K562 (cell line): ENCODE results near the gene NDUFS8. TPM values are rescaled to one million over a fixed set of nuclear protein-coding genes. Genes with fewer than 3 reads are reported as not detected.
A peak's percentile ranks its signal among the peaks of the same experiment; 100 is the strongest.

Experiments used
- ATAC-seq: fragments of 200-7000 bp; cut with Tn5 transposase; 3 replicates; pipeline ENCODE4 v1.9.1; 2020; ENCODE audit warnings: moderate library complexity
- BruUV-seq: library from RNA; stranded (reverse); fragments of 400-500 nt; replicated peaks from 2 replicates; lab custom pipeline; 2021; lab: Mats Ljungman, UMichigan
- CTCF ChIA-PET: fragments of 300-600 bp; formaldehyde crosslinking; extraction: SDS; loops from one replicate; lab custom pipeline; 2021; ENCODE audit warnings: low intra/inter-chr PET ratio; lab: Yijun Ruan, JAX
- POLR2A ChIA-PET: fragments of 300-600, 350-650 bp; sonication (Branson Sonifier 250); formaldehyde crosslinking; extraction: SDS; loops from one replicate; lab custom pipeline; 2021; ENCODE audit warnings: antibody characterized with exemption, inconsistent platforms; lab: Yijun Ruan, JAX
- DNase-seq, 4 experiments: peaks; one replicate each; pipeline versions ENCODE4 v3.0.0 to v3.0.0-alpha.2; 2011 to 2018; ENCODE audit warnings: low spot score in 3 of 4, mixed read lengths in 3 of 4; ENCODE audit errors: extremely low read depth in 1 of 4
- FAIRE-seq: peaks from 2 replicates; lab custom pipeline; 2011; peaks lifted over from hg19 to GRCh38; lab: Jason Lieb, UNC
- H2AFZ ChIP-seq: 2 replicates; pipeline ENCODE4 v1.6.0; 2011; ENCODE audit warnings: low read depth, low read length, control low read depth, inconsistent platforms
- H3K27ac ChIP-seq: fragments of 200-600 bp; 3 replicates; pipeline ENCODE4 v1.8.0; 2011; ENCODE audit warnings: low read depth, mild to moderate bottlenecking, control low read depth, inconsistent platforms, low read length, moderate library complexity, mixed read lengths; ENCODE audit errors: extremely low read depth
- H3K27me3 ChIP-seq, 2 experiments: fragments of 300-600 bp in 1 of 2; 2 replicates in 1 of 2; 3 replicates in 1 of 2; pipeline versions ENCODE4 v1.6.0 to v1.8.0; 2011; ENCODE audit warnings: inconsistent platforms in 2 of 2, low read length in 2 of 2, mild to moderate bottlenecking in 1 of 2, mixed read lengths in 1 of 2, moderate library complexity in 1 of 2; ENCODE audit not compliant: control insufficient read depth in 2 of 2, insufficient read depth in 2 of 2
- H3K36me3 ChIP-seq: fragments of 300-600 bp; 3 replicates; pipeline ENCODE4 v1.8.0; 2011; ENCODE audit warnings: mild to moderate bottlenecking, low read length, inconsistent platforms; ENCODE audit not compliant: control insufficient read depth, insufficient read depth
- H3K4me1 ChIP-seq, 2 experiments: fragments of 200-600 bp in 1 of 2; replicated peaks in 1 of 2; 2 replicates in 1 of 2; 3 replicates in 1 of 2; pipeline versions ENCODE4 v1.5.1 to v1.8.0; 2011; ENCODE audit warnings: inconsistent platforms in 2 of 2, low read length in 2 of 2, mild to moderate bottlenecking in 1 of 2, mixed read lengths in 1 of 2, moderate library complexity in 1 of 2; ENCODE audit not compliant: control insufficient read depth in 2 of 2, insufficient read depth in 2 of 2
- H3K4me2 ChIP-seq: 2 replicates; pipeline ENCODE4 v1.6.1; 2011; ENCODE audit warnings: low read length, control low read depth, inconsistent platforms, mixed read lengths; ENCODE audit not compliant: insufficient read depth
- H3K4me3 ChIP-seq: fragments of 200-600 bp; sonication (generic), shearing (Covaris generic); 2 replicates; pipeline ENCODE4 v1.5.1; 2016; ENCODE audit warnings: control low read depth, inconsistent platforms
- H3K79me2 ChIP-seq: fragments of 200-600 bp; 3 replicates; pipeline ENCODE4 v1.8.0; 2011; ENCODE audit warnings: low read length, inconsistent platforms; ENCODE audit not compliant: control insufficient read depth, insufficient read depth
- H3K9ac ChIP-seq, 2 experiments: 2 replicates each; pipeline versions ENCODE4 v1.6.0 to v1.6.1; 2011; ENCODE audit warnings: low read depth in 2 of 2, low read length in 2 of 2, control low read depth in 1 of 2, inconsistent platforms in 1 of 2, mild to moderate bottlenecking in 1 of 2, mixed read lengths in 1 of 2; ENCODE audit not compliant: insufficient read depth in 1 of 2
- H3K9me1 ChIP-seq: one replicate; pipeline ENCODE4 v1.6.0; 2011; ENCODE audit warnings: inconsistent platforms, mild to moderate bottlenecking, low read length, moderate library complexity; ENCODE audit not compliant: control insufficient read depth, insufficient read depth
- H3K9me3 ChIP-seq: replicated peaks from 2 replicates; pipeline ENCODE4 v1.5.1; 2011; ENCODE audit warnings: low read depth, low read length, inconsistent platforms; ENCODE audit not compliant: control insufficient read depth, insufficient read depth
- H4K20me1 ChIP-seq: replicated peaks from 2 replicates; pipeline ENCODE4 v1.6.1; 2011; ENCODE audit warnings: low read length, inconsistent platforms, mixed read lengths; ENCODE audit not compliant: control insufficient read depth, insufficient read depth
- CCAR2 ChIP-seq: fragments of 200-400 bp; formaldehyde crosslinking; IDR thresholded peaks from 2 replicates; pipeline ENCODE4 v1.6.1; 2017; ENCODE audit warnings: mild to moderate bottlenecking, low read depth, low read length
- ZKSCAN1 ChIP-seq: fragments of 150-350 bp; IDR thresholded peaks from 2 replicates; pipeline ENCODE4 v1.6.1; 2016; ENCODE audit warnings: low read depth, low read length
- WGBS: fragments of 100-300 bp; shearing (Covaris generic); methylation state at CpG from one replicate; pipeline ENCODE4 v1.1.6; 2016; ENCODE audit warnings: low coverage, mixed read lengths; ENCODE audit not compliant: insufficient coverage; ENCODE audit errors: missing lambda C conversion rate; 5-methylcytosine and 5-hydroxymethylcytosine counted together
- in situ Hi-C: fragments of 300-500 bp; cut with MboI; formaldehyde crosslinking; loops from 4 replicates; pipeline ENCODE4 v1.15.0; 2018; ENCODE audit warnings: inconsistent platforms, mixed read lengths
- intact Hi-C: fragments of 100-400 bp; cut with micrococcal nuclease; formaldehyde crosslinking; loops from 2 replicates; pipeline ENCODE4 v1.14.2; 2022
- polyA plus RNA-seq, 8 experiments: library from polyadenylated mRNA; depleted of rRNA in 4 of 8; stranded (reverse) in 5 of 8; unstranded in 3 of 8; fragments of >200 nt; fragmentation: Nextera tagmentation in 2 of 8; fragmentation: Illumina TruSeq in 1 of 8; extraction: Ambion mirVana in 2 of 8; extraction: Trizol in 1 of 8; gene quantifications; 2 replicates each; pipeline versions ENCODE4 v1.2.1 to v1.2.3, GENCODE V29; 2011 to 2014; ENCODE audit warnings: inconsistent platforms in 1 of 8, missing spikeins in 1 of 8
- total RNA-seq, 7 experiments: library from RNA; depleted of rRNA in 6 of 7; stranded (reverse); fragments of >200 nt in 6 of 7; fragmentation: Illumina TruSeq in 2 of 7; extraction: Trizol in 2 of 7; gene quantifications; 2 replicates each; pipeline versions ENCODE4 v1.2.1 to v1.2.3, GENCODE V29; 2011 to 2021; ENCODE audit warnings: low replicate concordance in 1 of 7
- TF ChIP-seq, protein P1 (sequence below): conservative IDR thresholded peaks from 2 replicates; pipeline ENCODE4 v1.6.1; 2011; ENCODE audit warnings: low read depth, mild to moderate bottlenecking, low read length; ENCODE audit not compliant: control insufficient read depth

The NDUFS8 gene
- total and polyA plus RNA-seq, 9 of the 15 experiments (the other 6 are each of a cell fraction or from before 2014, with no cell fraction given), result 36.5 to 351 (median 101) TPM

DNA sequence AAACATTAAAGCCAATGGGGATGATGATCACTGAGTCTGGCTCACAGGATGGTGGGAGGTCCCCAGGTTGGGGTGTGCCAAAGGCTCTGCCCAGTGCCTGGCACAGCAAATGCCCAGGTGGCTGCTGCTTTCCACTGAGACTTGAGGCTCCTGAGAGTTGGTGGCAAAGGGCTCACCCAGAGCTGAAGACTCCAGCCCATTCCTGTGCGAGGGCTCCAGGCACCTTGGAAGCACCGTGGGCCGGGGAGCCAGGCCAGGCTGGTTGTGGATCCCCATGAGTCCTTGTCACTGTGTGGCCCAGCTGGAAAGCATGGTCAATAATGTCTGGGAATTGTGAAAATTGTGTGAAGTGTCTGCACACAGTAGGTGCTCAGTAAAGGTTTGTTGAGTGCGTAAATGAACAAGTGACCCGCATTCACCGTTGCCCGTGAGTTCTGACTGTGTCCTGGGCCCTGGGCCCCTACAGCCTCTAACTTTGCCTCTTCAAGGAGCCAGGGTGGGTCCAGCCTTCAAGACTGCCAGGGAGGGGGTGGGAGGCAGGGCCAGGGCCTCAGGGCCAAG lies 23.8 kb upstream of the NDUFS8 start:
- Histone ChIP-seq H3K79me2 (no peaks in the 10 kb centered on the region), H3K9me1 (no peaks in the 10 kb centered on the region), H3K27me3 (no peaks in the 10 kb centered on the region), H2AFZ (no peak overlapping the region), H3K36me3 (0 out of 3 replicates have a peak, but pooled peaks cover 2% of the 10 kb centered on the region), H3K4me1 (peaks cover 31 to 62% of the 10 kb centered on the region in 2 experiments), H3K4me3 (no peak overlapping the region), H3K4me2 (no peak overlapping the region), H3K9me3 (no peaks in the 10 kb centered on the region), H4K20me1 (no peaks in the 10 kb centered on the region), H3K9ac (peak overlapping the region in 1 of 2 experiments; percentile 62; a peak in 2 of 4 replicates), H3K27ac (no peak overlapping the region)
- ATAC-seq (no peak), DNase-seq (no peak), FAIRE-seq (no peak)
- ChIA-PET POLR2A (no interaction called here), CTCF (interaction anchor here (0.7 kb wide), 1 partner anchor 44 kb away, joined by 3 read pairs; no protein-coding TSS in a partner anchor)
- 86% methylated on average over 7 of the region's 7 CpGs for WGBS
- no TSS peak for BruUV-seq
- in situ Hi-C loops (no loop called here), intact Hi-C loops (loop anchor here (5.0 kb wide), 1 partner anchor 291 kb away; no protein-coding TSS in a partner anchor)
- TF ChIP-seq, protein P1, sequence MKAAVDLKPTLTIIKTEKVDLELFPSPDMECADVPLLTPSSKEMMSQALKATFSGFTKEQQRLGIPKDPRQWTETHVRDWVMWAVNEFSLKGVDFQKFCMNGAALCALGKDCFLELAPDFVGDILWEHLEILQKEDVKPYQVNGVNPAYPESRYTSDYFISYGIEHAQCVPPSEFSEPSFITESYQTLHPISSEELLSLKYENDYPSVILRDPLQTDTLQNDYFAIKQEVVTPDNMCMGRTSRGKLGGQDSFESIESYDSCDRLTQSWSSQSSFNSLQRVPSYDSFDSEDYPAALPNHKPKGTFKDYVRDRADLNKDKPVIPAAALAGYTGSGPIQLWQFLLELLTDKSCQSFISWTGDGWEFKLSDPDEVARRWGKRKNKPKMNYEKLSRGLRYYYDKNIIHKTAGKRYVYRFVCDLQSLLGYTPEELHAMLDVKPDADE, result no peak
- peak; percentile 92 for TF ChIP-seq ZKSCAN1
- TF ChIP-seq CCAR2, result no peak
